ENCODE results near the gene ACBD4.

GRCh38 chr17:45144199-45145034 is 8.9 kb downstream of the ACBD4 start:
- no peak for TF ChIP-seq CTCF (IDR thresholded peaks at IDR 0.05)
- TF ChIP-seq POLR2A (IDR thresholded peaks at IDR 0.05): peak in 1 of 2 donors; percentile 11
